Activated CD8-positive, alpha-beta memory T cell treated with anti-CD3 and anti-CD28 coated beads, Interleukin-2, amount 10 ng/mL, durations not matched to agents 7 days and 5 days (primary cell): ENCODE results near the gene ZFYVE9. TPM values are rescaled to one million over a fixed set of nuclear protein-coding genes. Genes with fewer than 3 reads are reported as not detected.
"Not testable (repeated sequence)": the region's sequence is repeated elsewhere in the genome, so short reads cannot be mapped to it uniquely, and the experiment has no call there.

ENCODE experiments used
- ATAC-seq: fragments of 150-1000 bp; cut with Tn5 transposase; one replicate; pipeline ENCODE4 v1.10.0; 2021; ENCODE audit warnings: moderate library complexity
- CTCF ChIA-PET: fragments of 350-600 bp; sonication (Branson Sonifier 250); formaldehyde crosslinking; loops from one replicate; lab custom pipeline; 2021; ENCODE audit warnings: antibody characterized with exemption; lab: Charles Lee
- DNase-seq: peaks from one replicate; pipeline ENCODE4 v3.0.0-alpha.2; 2020
- H3K27ac Mint-ChIP-seq: one replicate; pipeline ENCODE4 v1.8.0; 2021; ENCODE audit warnings: mild to moderate bottlenecking, mixed read lengths
- H3K27me3 Mint-ChIP-seq: one replicate; pipeline ENCODE4 v1.8.0; 2021; ENCODE audit warnings: mixed read lengths
- H3K36me3 Mint-ChIP-seq: one replicate; pipeline ENCODE4 v1.8.0; 2021; ENCODE audit warnings: mild to moderate bottlenecking, mixed read lengths
- H3K4me1 Mint-ChIP-seq: one replicate; pipeline ENCODE4 v1.8.0; 2021; ENCODE audit warnings: mixed read lengths
- H3K4me3 Mint-ChIP-seq: one replicate; pipeline ENCODE4 v1.8.0; 2021; ENCODE audit warnings: mild to moderate bottlenecking, moderate library complexity, mixed read lengths
- H3K9me3 Mint-ChIP-seq: one replicate; pipeline ENCODE4 v1.8.0; 2022; ENCODE audit warnings: low read depth, mixed read lengths
- total RNA-seq, 2 experiments: library from RNA; stranded (reverse); gene quantifications; one replicate each; pipeline ENCODE4 v1.2.3, GENCODE V29; 2021

The ZFYVE9 gene
- total RNA-seq, 2 experiments from 2014 or later, result 0.29 to 0.35 TPM

DNA sequence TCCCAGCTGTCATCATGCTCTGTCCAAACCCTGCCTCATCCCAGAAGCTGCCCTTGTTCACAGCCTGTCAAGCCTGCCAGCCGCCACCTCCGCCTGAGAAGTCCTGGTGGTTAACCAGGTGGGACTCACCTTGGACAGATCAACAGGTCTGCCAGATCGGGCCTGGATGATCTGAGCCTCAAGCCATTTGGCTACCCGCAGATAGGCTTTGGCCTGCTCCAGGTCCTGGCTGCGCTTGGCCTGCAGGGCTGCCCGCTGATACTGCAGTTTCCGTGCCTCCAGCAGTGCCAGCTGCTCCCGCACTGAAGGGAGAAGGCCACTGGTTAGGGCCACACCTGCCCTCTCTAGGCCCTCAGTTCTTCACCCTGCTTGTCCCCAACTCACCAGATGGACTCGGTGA, 215.5 kb downstream of the ZFYVE9 start:
- Mint-ChIP-seq H3K27ac (no peak overlapping the region), H3K36me3 (peaks cover 65% of the 10 kb centered on the region)
- CTCF ChIA-PET, result no interaction called here

DNA sequence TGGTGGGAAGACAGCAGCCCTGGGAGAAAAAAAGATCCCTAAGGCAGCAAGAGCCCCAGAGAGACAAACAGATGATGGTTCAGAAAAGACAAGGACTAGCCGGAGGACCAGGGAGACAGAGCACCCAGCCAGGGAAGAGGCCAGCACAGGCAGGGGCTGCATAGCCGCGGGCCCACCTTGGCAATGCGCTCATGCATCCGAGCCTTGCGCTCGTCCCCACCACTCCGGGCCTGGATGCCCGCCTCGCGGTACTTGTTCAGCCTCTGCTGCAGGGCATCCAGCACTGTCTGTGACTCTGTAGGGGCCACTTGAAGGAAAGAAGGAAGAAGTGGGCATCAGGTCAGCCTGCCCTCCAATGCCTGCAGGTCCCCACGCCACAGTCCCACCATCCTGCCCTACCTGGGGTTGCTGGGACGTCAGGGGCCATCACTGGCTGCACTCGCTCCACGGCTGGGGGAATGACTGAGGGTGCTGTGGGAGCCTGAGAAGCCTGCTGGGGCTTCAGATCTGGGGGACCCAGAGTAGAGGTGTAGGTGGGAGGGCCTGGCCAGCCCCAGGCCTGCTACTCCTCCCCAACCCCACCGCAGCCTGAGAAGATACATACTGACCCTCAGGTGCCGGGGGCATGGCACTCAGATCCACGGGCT, 217.1 kb downstream of the ZFYVE9 start:
- CTCF ChIA-PET, result no interaction called here
- Mint-ChIP-seq H3K9me3 (no peaks in the 10 kb centered on the region), H3K4me3 (no peak overlapping the region), H3K27me3 (no peaks in the 10 kb centered on the region), H3K36me3 (peaks cover 64% of the 10 kb centered on the region), H3K27ac (no peak overlapping the region), H3K4me1 (peaks cover 16% of the 10 kb centered on the region)
- DNase-seq, result no peak
- ATAC-seq, result no peak

More for the DNA sequence above, 215.5 kb downstream of the ZFYVE9 start:
- no peak overlapping the region for H3K4me3 Mint-ChIP-seq
- DNase-seq (no peak), ATAC-seq (no peak)
- H3K9me3 Mint-ChIP-seq, result no peaks in the 10 kb centered on the region
- H3K27me3 Mint-ChIP-seq, result no peaks in the 10 kb centered on the region
- H3K4me1 Mint-ChIP-seq, result peaks cover 7% of the 10 kb centered on the region

DNA sequence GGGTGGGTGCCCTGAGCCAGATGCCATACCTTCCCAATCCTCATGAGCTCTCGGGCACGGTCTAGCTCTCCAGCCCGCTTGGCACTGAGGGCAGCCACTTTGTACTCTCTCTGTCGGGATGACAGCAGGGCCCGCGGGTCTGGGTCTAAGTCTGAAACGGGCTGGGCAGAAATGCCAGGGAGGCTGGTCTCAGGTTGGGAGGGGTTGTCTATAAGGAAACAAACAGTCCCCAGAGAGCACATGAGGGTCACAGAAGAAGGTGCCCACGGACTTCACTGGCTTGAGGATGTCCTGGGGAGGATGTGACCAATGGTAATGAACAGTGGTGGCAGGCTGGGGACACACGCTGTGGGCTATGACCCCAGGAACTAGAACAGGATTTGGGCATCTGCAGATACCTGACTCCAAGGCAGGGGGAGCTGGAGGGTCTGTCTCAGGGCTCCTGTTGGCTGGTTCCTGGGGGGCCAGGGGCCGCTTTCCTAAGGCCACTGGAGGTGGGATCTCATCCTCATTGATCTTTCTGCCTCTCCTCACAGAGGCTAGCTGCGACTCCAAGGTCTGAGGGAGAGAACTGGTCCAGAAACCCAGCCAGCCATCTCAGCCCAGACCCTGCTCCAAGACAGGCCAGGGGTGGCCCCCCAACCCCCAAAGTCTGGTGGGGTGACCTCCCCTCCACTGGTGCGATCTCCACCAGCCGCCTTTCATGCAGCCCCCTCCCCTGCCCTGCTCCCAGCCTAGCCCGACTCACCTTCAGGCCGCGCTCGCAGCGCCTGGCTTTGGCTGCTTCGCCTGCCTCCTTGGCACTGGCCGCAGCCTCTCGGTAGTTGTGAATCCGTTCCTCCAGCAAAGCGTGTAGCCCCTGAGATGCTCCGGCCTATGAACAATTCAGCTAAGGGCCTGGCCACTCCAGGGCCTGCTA, 218.0 kb downstream of the ZFYVE9 start:
- Mint-ChIP-seq H3K36me3 (peaks cover 61% of the 10 kb centered on the region), H3K9me3 (no peaks in the 10 kb centered on the region), H3K27ac (no peak overlapping the region), H3K4me3 (no peak overlapping the region), H3K4me1 (peaks cover 24% of the 10 kb centered on the region), H3K27me3 (no peaks in the 10 kb centered on the region)
- CTCF ChIA-PET, result no interaction called here
- DNase-seq (no peak), ATAC-seq (no peak)

DNA sequence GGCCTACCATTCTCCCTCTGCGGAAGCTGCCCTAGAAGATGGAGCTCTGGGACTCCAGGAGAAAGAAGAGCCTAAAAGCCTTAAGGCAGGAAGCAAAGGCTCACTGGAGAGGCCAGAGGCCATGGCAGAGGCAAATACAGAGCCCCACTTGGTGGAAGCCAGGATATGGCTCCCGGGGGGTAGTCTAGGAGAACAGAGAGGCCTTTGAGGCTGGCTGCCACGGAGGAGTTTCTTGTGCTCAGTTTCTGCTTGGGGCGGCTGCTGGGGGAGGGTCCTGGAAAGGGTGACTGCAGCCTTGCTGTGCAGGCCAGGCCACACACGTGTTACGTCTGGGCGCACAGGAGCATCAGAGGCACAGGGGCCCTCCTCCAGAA, 218.7 kb downstream of the ZFYVE9 start:
- CTCF ChIA-PET, result no interaction called here
- peaks cover 28% of the 10 kb centered on the region for H3K4me1 Mint-ChIP-seq

DNA sequence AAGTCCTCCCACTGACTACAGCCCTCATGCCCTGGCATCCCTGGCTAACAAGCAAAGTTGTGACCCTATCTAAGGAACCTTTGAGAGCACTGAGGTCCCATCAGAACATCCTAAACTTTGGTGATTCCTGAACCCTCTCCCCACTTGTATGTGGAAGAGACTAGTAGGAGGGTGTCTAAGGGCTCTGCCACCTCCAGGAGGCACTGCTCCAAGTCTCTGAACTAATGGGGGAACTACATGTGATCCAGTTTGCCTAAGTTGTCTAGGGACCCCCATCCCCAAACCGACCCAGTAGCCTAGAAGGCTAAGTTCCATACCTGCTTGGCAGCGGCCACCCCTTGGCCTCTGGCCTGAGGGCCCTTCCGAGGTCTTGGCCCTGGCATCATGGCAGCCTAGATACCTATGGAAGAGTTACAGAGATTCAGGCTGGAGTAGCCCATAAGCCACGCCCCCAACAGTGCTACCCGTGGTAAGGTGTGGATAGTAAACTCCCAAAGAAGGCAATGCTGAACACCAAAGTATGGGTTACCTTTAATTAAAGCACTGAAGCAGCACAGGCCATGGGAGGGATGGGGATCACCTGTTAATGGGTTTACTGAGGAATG, 222.4 kb downstream of the ZFYVE9 start:
- H3K9me3 Mint-ChIP-seq, result no peaks in the 10 kb centered on the region
- H3K36me3 Mint-ChIP-seq, result peaks cover 28% of the 10 kb centered on the region
- no peaks in the 10 kb centered on the region for H3K27me3 Mint-ChIP-seq
- H3K4me3 Mint-ChIP-seq, result peak overlapping the region; percentile 97
- H3K27ac Mint-ChIP-seq, result peak overlapping the region; percentile 97
- no peak for ATAC-seq
- CTCF ChIA-PET, result interaction anchor here (1.0 to 1.9 kb wide), 3 partner anchors 16 to 40 kb away, joined by 3 to 5 read pairs (median 5); partner anchors contain the start of genes ORC1 and PRPF38A
- peaks cover 49% of the 10 kb centered on the region for H3K4me1 Mint-ChIP-seq
- DNase-seq, result no peak

More for the DNA sequence above, 218.7 kb downstream of the ZFYVE9 start:
- Mint-ChIP-seq H3K27me3 (no peaks in the 10 kb centered on the region), H3K36me3 (peaks cover 54% of the 10 kb centered on the region), H3K4me3 (no peak overlapping the region), H3K9me3 (no peaks in the 10 kb centered on the region), H3K27ac (no peak overlapping the region)
- DNase-seq (no peak), ATAC-seq (no peak)

DNA sequence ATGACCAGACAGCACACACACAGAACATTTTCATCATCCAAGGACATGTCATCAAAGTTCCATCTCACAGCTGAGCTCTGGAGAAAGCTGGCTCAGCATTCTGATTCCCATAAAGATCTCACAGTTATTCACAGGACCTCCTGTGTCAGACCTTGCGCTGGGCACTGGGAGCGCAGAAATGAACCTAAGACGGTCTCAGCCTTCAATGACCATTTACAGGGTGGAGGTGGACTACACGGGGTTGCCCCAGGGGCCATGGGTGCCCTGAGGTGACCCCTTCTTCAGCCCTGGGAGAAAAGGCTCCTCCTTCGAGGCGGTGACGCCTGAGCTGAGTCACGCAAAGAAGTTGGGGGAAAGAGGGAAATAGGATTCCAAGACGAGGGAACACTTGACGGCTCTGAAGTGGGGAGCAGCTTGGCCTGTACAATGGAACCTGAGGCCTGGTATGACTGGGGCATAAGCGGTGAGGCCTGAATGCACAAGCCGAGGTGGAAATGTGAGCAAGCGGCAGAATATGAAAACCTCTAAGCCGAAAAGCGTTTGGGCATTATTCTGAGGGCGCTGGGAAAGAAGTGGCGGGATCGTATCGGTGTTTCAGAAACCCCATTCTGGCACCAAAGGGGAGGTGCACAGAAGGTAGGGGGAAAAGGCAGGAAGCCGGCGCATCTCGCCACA, 223.3 kb downstream of the ZFYVE9 start:
- peak overlapping the region; percentile 97 for H3K4me3 Mint-ChIP-seq
- H3K27me3 Mint-ChIP-seq, result no peaks in the 10 kb centered on the region
- no peaks in the 10 kb centered on the region for H3K9me3 Mint-ChIP-seq
- DNase-seq (peak; percentile 50), ATAC-seq (no peak)
- peaks cover 50% of the 10 kb centered on the region for H3K4me1 Mint-ChIP-seq
- H3K27ac Mint-ChIP-seq, result peak overlapping the region; percentile 97
- CTCF ChIA-PET, result interaction anchor here (0.9 to 1.9 kb wide), 4 partner anchors 17 to 321 kb away, joined by 3 to 5 read pairs (median 5); partner anchors contain the start of genes ORC1, PRPF38A and TUT4
- peaks cover 26% of the 10 kb centered on the region for H3K36me3 Mint-ChIP-seq

DNA sequence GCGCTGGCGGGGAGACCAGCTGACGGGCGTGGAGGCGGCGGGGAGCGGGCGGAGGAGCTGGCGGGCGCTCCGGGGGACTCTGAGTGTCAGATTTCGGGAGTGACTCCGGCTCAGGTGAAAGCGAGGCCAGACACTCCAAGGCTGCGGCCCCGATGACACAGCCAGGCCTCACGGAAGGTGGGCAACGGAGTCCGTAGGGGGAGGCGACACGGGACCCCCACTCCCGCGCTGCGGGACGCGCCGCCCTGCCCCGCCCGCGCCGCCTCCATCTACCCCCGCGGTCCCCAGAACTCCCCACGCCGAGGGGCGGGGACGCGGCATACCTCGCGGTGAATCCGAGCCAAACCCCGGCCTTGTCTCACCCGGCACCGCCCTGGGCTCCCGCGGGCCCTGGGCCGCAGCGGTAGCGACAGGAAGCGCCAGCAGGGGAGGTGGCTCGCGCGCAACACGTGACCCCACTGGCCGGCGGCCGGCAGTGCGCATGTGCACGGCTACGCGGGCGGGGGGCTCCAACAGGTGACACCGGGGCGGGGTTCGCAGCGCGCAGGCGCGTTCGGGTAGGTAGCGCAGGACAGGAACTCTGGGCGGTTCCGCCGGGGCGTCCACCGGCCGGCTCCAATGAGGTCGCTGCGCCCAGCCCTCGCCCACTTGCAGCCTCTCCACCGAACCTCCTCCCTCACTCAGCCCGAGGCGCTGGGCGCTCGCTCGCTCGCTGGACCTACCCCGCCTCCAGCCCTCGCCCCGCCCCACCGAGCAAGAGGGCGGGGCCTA, 224.0 kb downstream of the ZFYVE9 start, which contains the start of gene CC2D1B:
TSS of gene CC2D1B (minus strand) at position 460 of the 771 bp plus-strand sequence. CDS start 1,585 bp downstream, outside the sequence.
- no peaks in the 10 kb centered on the region for H3K9me3 Mint-ChIP-seq
- ATAC-seq (peak; percentile 97), DNase-seq (peak; percentile 99)
- H3K4me3 Mint-ChIP-seq, result peak within 1 kb of the TSS; percentile 97
- H3K4me1 Mint-ChIP-seq, result peaks cover 50% of the 10 kb centered on the region
- H3K27ac Mint-ChIP-seq, result peak within 1 kb of the TSS; percentile 97
- peaks cover 31% of the 10 kb centered on the region for H3K36me3 Mint-ChIP-seq
- CTCF ChIA-PET, result interaction anchor here (0.6 to 1.1 kb wide), 4 partner anchors 187 to 783 kb away, joined by 3 to 5 read pairs (median 4); partner anchors contain the start of gene TUT4
- H3K27me3 Mint-ChIP-seq, result no peaks in the 10 kb centered on the region

DNA sequence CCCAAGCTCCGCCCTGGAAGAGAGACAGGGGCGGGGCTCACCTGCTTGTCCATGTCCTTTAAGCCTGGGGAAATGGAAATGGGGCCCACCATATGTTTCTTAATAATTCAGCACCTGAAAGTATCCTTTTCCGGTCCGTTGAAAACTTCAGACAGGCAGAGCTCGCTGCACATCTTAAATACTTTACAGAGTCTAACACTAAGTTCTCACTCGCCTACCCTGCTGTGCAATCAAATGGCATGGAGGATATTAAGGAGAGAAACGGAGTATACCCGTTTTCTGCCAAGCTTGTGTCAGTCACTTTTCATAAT, 224.6 kb downstream of the ZFYVE9 start:
- no peaks in the 10 kb centered on the region for H3K27me3 Mint-ChIP-seq
- CTCF ChIA-PET, result interaction anchor here (0.6 to 0.7 kb wide), 2 partner anchors 556 to 783 kb away, joined by 3 to 4 read pairs; no protein-coding TSS in a partner anchor
- H3K4me3 Mint-ChIP-seq, result peak overlapping the region; percentile 97
- no peak for ATAC-seq
- H3K27ac Mint-ChIP-seq, result peak overlapping the region; percentile 97
- H3K36me3 Mint-ChIP-seq, result peaks cover 32% of the 10 kb centered on the region
- H3K9me3 Mint-ChIP-seq, result no peaks in the 10 kb centered on the region
- peaks cover 50% of the 10 kb centered on the region for H3K4me1 Mint-ChIP-seq
- no peak for DNase-seq

DNA sequence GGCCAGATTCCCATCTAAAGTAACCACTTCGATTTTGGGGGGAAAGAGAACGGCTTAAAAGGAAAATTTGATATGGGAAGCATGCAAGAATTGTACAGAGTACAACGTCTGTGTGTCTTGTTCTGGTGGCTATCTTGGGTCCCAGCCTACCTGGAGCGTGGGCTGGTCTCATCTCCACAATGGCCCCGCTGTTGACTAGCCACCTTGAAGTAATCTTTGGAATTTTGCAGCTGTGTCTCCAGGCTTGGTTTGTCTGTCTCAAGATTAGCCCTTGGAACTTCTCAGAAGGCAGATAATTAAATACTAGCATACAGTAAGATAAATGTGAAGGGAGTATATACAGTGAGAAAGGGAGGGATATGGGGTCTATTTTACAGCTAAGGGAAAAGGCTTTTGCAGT, 225.4 kb downstream of the ZFYVE9 start:
- Mint-ChIP-seq H3K4me3 (no peak overlapping the region), H3K36me3 (peaks cover 29% of the 10 kb centered on the region), H3K4me1 (peaks cover 45% of the 10 kb centered on the region), H3K27ac (no peak overlapping the region), H3K27me3 (no peaks in the 10 kb centered on the region), H3K9me3 (no peaks in the 10 kb centered on the region)
- CTCF ChIA-PET, result interaction anchor here (0.6 to 1.0 kb wide), 2 partner anchors 190 to 319 kb away, joined by 3 to 4 read pairs; no protein-coding TSS in a partner anchor
- DNase-seq (no peak), ATAC-seq (no peak)

DNA sequence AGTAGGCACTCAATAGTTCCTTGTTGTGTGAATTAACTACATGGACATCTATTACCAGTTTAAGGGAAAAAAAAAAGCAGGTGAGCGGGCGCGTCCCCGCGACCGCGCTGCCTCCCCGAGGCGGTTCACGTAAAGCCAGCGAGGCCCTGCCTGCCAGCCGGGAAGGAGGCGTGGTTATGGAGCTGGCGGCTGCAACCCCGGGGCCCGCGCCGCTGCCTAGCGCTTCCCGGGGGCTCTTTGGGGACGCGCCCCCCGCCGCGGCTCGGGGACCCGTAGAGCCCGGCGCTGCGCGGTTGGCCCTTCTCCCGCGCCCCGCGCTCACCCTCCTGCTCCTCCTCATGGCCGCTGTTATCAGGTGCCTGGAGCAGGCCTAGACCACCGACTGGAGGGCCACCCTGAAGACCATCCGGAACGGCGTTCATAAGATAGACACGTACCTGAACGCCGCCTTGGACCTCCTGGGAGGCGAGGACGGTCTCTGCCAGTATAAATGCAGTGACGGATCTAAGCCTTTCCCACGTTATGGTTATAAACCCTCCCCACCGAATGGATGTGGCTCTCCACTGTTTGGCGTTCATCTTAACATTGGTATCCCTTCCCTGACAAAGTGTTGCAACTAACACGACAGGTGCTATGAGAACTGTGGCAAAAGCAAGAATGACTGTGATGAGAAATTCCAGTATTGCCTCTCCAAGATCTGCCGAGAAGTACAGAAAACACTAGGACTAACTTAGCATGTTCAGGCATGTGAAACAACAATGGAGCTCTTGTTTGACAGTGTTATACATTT, 226.7 kb downstream of the ZFYVE9 start:
- peaks cover 31% of the 10 kb centered on the region for H3K36me3 Mint-ChIP-seq
- H3K4me1 Mint-ChIP-seq, result peaks cover 36% of the 10 kb centered on the region
- H3K4me3 Mint-ChIP-seq, result peak overlapping the region; percentile 62
- H3K27ac Mint-ChIP-seq, result no peak overlapping the region
- no peaks in the 10 kb centered on the region for H3K27me3 Mint-ChIP-seq
- H3K9me3 Mint-ChIP-seq, result no peaks in the 10 kb centered on the region
- peak; percentile 74 for DNase-seq
- ATAC-seq, result no peak
- CTCF ChIA-PET, result interaction anchor here (0.7 to 1.7 kb wide), 4 partner anchors 10 to 265 kb away, joined by 3 to 7 read pairs (median 4); partner anchors contain the start of genes ORC1, PRPF38A and SHISAL2A

DNA sequence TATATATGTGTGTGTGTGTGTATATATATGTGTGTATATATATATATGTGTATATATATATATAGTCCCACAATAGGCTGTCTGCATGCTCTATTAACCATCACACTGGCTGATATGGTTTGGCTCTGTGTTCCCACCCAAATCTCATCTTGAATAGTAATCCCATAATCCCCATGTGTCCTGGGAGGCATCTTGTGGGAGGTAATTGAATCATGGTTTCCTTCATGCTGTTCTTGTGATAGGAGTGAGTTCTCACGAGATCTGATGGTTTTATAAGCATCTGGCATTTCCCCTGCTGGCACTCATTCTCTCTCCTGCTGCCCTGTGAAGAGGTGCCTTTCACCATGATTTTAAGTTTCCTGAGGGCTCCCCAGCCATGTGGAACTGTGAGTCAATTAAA, 228.0 kb downstream of the ZFYVE9 start:
- Mint-ChIP-seq H3K4me1 (peaks cover 27% of the 10 kb centered on the region), H3K36me3 (peaks cover 38% of the 10 kb centered on the region)
- H3K4me3 Mint-ChIP-seq, DNase-seq, H3K27me3 Mint-ChIP-seq, H3K27ac Mint-ChIP-seq, ATAC-seq, CTCF ChIA-PET, H3K9me3 Mint-ChIP-seq: not testable (repeated sequence)
